PFSK-1 (cell line): ENCODE data around the gene ADGRB2.

Source experiments
- FOXP2 ChIP-seq: optimal IDR thresholded peaks from 2 replicates; pipeline ENCODE3; 2011; ENCODE audit warnings: borderline replicate concordance, control low read depth, inconsistent platforms; ENCODE audit not compliant: insufficient read depth; ENCODE audit errors: extremely low read length, extremely low read depth
- POLR2AphosphoS5 ChIP-seq: IDR thresholded peaks from 2 replicates; pipeline ENCODE4 v1.6.1; 2012; ENCODE audit warnings: low read depth, mild to moderate bottlenecking, control low read depth, low read length, moderate library complexity
- REST ChIP-seq, 2 experiments: IDR thresholded peaks; 2 replicates each; pipeline versions ENCODE4 v1.6.1 to v1.8.0; 2011 to 2012; ENCODE audit warnings: low read depth in 2 of 2, low read length in 2 of 2, control low read depth in 1 of 2, inconsistent platforms in 1 of 2, mild to moderate bottlenecking in 1 of 2, moderate library complexity in 1 of 2; ENCODE audit not compliant: insufficient read depth in 1 of 2
- SIN3A ChIP-seq: IDR thresholded peaks from 2 replicates; pipeline ENCODE4 v1.6.1; 2012; ENCODE audit warnings: mild to moderate bottlenecking, low read length, moderate library complexity, borderline replicate concordance; ENCODE audit not compliant: insufficient read depth
- TAF1 ChIP-seq: IDR thresholded peaks from 2 replicates; pipeline ENCODE4 v1.6.1; 2012; ENCODE audit warnings: low read length, control low read depth, borderline replicate concordance; ENCODE audit not compliant: insufficient read depth

ADGRB2 gene

GRCh38 chr1:31697369-31697984 lies 66.7 kb downstream of the ADGRB2 start:
- no peak for TF ChIP-seq FOXP2

- TF ChIP-seq TAF1 (no peak), SIN3A (no peak), FOXP2 (no peak), POLR2AphosphoS5 (no peak), REST (IDR thresholded peaks at IDR 0.05; ENCODE audit: insufficient read depth in 1 of 2, low read depth in 2 of 2, low read length in 2 of 2) (no peak)
Observed at GRCh38 chr1:31696242-31696641, 67.9 kb downstream of the ADGRB2 start.

GRCh38 chr1:31695327-31695726 lies 68.8 kb downstream of the ADGRB2 start:
- TF ChIP-seq FOXP2 (no peak), REST (IDR thresholded peaks at IDR 0.05; ENCODE audit: insufficient read depth in 1 of 2, low read depth in 2 of 2, low read length in 2 of 2) (no peak), TAF1 (no peak), SIN3A (no peak), POLR2AphosphoS5 (no peak)

- TF ChIP-seq REST (IDR thresholded peaks at IDR 0.05; ENCODE audit: insufficient read depth in 1 of 2, low read depth in 2 of 2, low read length in 2 of 2) (no peak), FOXP2 (no peak), SIN3A (no peak), TAF1 (no peak), POLR2AphosphoS5 (no peak)
Observed at GRCh38 chr1:31694964-31695313, 69.2 kb downstream of the ADGRB2 start.

- TF ChIP-seq REST (IDR thresholded peaks at IDR 0.05; ENCODE audit: insufficient read depth in 1 of 2, low read depth in 2 of 2, low read length in 2 of 2) (no peak), SIN3A (no peak), FOXP2 (no peak), POLR2AphosphoS5 (no peak), TAF1 (no peak)
Observed at GRCh38 chr1:31694069-31694963, 69.8 kb downstream of the ADGRB2 start.
